Neural cell (in vitro differentiated cells): ENCODE measurements around the gene IPO11. TPM values are rescaled to one million over a fixed set of nuclear protein-coding genes. Genes with fewer than 3 reads are reported as not detected.

Source experiments
- H2AFZ ChIP-seq: fragments of 200-600, 300-800 bp; sonication (generic), shearing (Covaris generic); 2 replicates; pipeline ENCODE4 v1.6.0; 2014; ENCODE audit warnings: low read depth, mild to moderate bottlenecking, antibody characterized with exemption, low read length, moderate library complexity
- H3F3A ChIP-seq: fragments of 200-600 bp; shearing (Covaris generic); 2 replicates; pipeline ENCODE4 v1.6.1; 2016; ENCODE audit warnings: mild to moderate bottlenecking, moderate library complexity, mixed read lengths, antibody characterized with exemption, low read length; ENCODE audit not compliant: insufficient read depth, poor library complexity, severe bottlenecking
- H3K27ac ChIP-seq: fragments of 200-600, 300-800 bp; sonication (generic), shearing (Covaris generic); 2 replicates; pipeline ENCODE4 v1.5.1; 2014; ENCODE audit warnings: mild to moderate bottlenecking, low read length, moderate library complexity
- H3K27me3 ChIP-seq: fragments of 300-800, 200-600 bp; sonication (generic), shearing (Covaris generic); 2 replicates; pipeline ENCODE4 v1.6.0; 2014; ENCODE audit warnings: mild to moderate bottlenecking, low read depth, low read length, moderate library complexity; ENCODE audit not compliant: insufficient read depth
- H3K36me3 ChIP-seq: fragments of 300-800, 200-600 bp; sonication (generic), shearing (Covaris generic); 2 replicates; pipeline ENCODE4 v1.5.1; 2014; ENCODE audit warnings: mild to moderate bottlenecking, antibody characterized with exemption, low read length, moderate library complexity; ENCODE audit not compliant: insufficient read depth
- H3K4me2 ChIP-seq: fragments of 300-800, 200-600 bp; sonication (generic), shearing (Covaris generic); 2 replicates; pipeline ENCODE4 v1.6.0; 2014; ENCODE audit warnings: mild to moderate bottlenecking, low read length
- H3K4me3 ChIP-seq: fragments of 300-800, 200-600 bp; sonication (generic), shearing (Covaris generic); 2 replicates; pipeline ENCODE4 v1.5.1; 2014; ENCODE audit warnings: mild to moderate bottlenecking, low read length, moderate library complexity
- H3K79me2 ChIP-seq: fragments of 200-600 bp; shearing (Covaris generic); replicated peaks from 2 replicates; pipeline ENCODE4 v1.6.0; 2014; ENCODE audit warnings: mild to moderate bottlenecking, low read length, moderate library complexity; ENCODE audit not compliant: insufficient read depth
- H3K9ac ChIP-seq: fragments of 300-800, 200-600 bp; sonication (generic), shearing (Covaris generic); 2 replicates; pipeline ENCODE4 v1.6.1; 2016; ENCODE audit warnings: mild to moderate bottlenecking, low read length, mixed read lengths
- H3K9me2 ChIP-seq: fragments of 200-600 bp; shearing (Covaris generic); 2 replicates; pipeline ENCODE4 v1.6.1; 2016; ENCODE audit warnings: mild to moderate bottlenecking, low read length, mixed read lengths; ENCODE audit not compliant: insufficient read depth
- H3K9me3 ChIP-seq: fragments of 200-600, 300-800 bp; sonication (generic), shearing (Covaris generic); 2 replicates; pipeline ENCODE4 v1.6.1; 2016; ENCODE audit warnings: mild to moderate bottlenecking, mixed run types, low read length, moderate library complexity, mixed read lengths
- H4K20me1 ChIP-seq: fragments of 200-600 bp; shearing (Covaris generic); 2 replicates; pipeline ENCODE4 v1.6.1; 2016; ENCODE audit warnings: mild to moderate bottlenecking, mixed run types; ENCODE audit not compliant: insufficient read depth
- EP300 ChIP-seq: fragments of 450-650 bp; conservative IDR thresholded peaks from 2 replicates; pipeline ENCODE4 v1.6.1; 2014; ENCODE audit warnings: antibody characterized with exemption, mild to moderate bottlenecking, moderate library complexity; ENCODE audit not compliant: poor library complexity, severe bottlenecking
- EZH2 ChIP-seq: fragments of 200-600, 300-800 bp; shearing (Covaris generic), sonication (generic); IDR thresholded peaks from 2 replicates; pipeline ENCODE4 v1.6.1; 2014; ENCODE audit warnings: antibody characterized with exemption, low read length, borderline replicate concordance, mild to moderate bottlenecking; ENCODE audit not compliant: insufficient read depth, poor library complexity, severe bottlenecking
- MXI1 ChIP-seq: fragments of 450-650 bp; conservative IDR thresholded peaks from 2 replicates; pipeline ENCODE4 v1.6.1; 2014; ENCODE audit warnings: antibody characterized with exemption, mild to moderate bottlenecking; ENCODE audit not compliant: poor library complexity, severe bottlenecking
- POLR2AphosphoS5 ChIP-seq: IDR thresholded peaks from 2 replicates; pipeline ENCODE4 v1.6.1; 2012
- RAD21 ChIP-seq: fragments of 450-650 bp; conservative IDR thresholded peaks from 2 replicates; pipeline ENCODE4 v1.6.1; 2014; ENCODE audit warnings: antibody characterized with exemption, mild to moderate bottlenecking, moderate library complexity
- REST ChIP-seq: IDR thresholded peaks from 2 replicates; pipeline ENCODE4 v1.6.1; 2012; ENCODE audit warnings: borderline replicate concordance
- SMC3 ChIP-seq: fragments of 450-650 bp; conservative IDR thresholded peaks from 2 replicates; pipeline ENCODE4 v1.6.1; 2014; ENCODE audit warnings: antibody characterized with exemption, mild to moderate bottlenecking, moderate library complexity; ENCODE audit not compliant: poor library complexity
- TAF1 ChIP-seq: IDR thresholded peaks from 2 replicates; pipeline ENCODE4 v1.6.1; 2012; ENCODE audit warnings: low read depth
- polyA plus RNA-seq: library from polyadenylated mRNA; depleted of rRNA; stranded (reverse); fragments of >200 nt; gene quantifications from 2 replicates; pipeline ENCODE4 v1.2.3, GENCODE V29; 2014
- TF ChIP-seq, protein P1 (sequence below): fragments of 450-650 bp; IDR thresholded peaks from 2 replicates; pipeline ENCODE4 v1.5.1; 2014; ENCODE audit warnings: antibody characterized with exemption, mild to moderate bottlenecking, moderate library complexity; ENCODE audit not compliant: poor library complexity, severe bottlenecking

The IPO11 gene
- polyA plus RNA-seq, 1 donor from 2014 or later = 12.5 TPM

DNA sequence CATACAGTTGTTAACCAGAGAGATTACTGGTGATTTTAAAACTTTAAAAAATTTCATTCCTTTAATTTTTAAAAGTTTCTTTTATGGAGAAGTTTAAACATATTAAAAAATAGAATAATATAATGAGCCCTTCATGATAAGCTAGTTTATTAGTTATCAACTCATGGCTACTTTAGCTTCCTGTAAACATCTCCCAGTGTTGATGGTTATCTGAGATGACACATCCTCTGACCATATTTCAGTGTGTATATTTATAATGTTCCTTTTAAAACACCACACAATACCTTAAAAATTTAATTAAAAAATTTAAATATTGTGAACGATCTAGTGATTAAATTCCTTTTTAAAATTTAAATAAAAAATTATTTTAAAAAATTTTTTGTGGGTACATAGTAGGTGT lies 74.1 kb downstream of the IPO11 start:
- no peaks in the 10 kb centered on the region for H3K79me2 ChIP-seq
- TF ChIP-seq MXI1 = no peak
- no peak for TF ChIP-seq SMC3
- no peak for TF ChIP-seq RAD21
- no peak for TF ChIP-seq REST
- no peak for TF ChIP-seq TAF1
- TF ChIP-seq EZH2 = no peak
- no peak for TF ChIP-seq EP300
- TF ChIP-seq, protein P1, sequence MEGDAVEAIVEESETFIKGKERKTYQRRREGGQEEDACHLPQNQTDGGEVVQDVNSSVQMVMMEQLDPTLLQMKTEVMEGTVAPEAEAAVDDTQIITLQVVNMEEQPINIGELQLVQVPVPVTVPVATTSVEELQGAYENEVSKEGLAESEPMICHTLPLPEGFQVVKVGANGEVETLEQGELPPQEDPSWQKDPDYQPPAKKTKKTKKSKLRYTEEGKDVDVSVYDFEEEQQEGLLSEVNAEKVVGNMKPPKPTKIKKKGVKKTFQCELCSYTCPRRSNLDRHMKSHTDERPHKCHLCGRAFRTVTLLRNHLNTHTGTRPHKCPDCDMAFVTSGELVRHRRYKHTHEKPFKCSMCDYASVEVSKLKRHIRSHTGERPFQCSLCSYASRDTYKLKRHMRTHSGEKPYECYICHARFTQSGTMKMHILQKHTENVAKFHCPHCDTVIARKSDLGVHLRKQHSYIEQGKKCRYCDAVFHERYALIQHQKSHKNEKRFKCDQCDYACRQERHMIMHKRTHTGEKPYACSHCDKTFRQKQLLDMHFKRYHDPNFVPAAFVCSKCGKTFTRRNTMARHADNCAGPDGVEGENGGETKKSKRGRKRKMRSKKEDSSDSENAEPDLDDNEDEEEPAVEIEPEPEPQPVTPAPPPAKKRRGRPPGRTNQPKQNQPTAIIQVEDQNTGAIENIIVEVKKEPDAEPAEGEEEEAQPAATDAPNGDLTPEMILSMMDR = no peak
- no peak for TF ChIP-seq POLR2AphosphoS5
- no peaks in the 10 kb centered on the region for H3K9me3 ChIP-seq
- peaks cover 6% of the 10 kb centered on the region for H3K36me3 ChIP-seq
- H3F3A ChIP-seq = no peaks in the 10 kb centered on the region
- H3K27ac ChIP-seq = no peak overlapping the region
- no peaks in the 10 kb centered on the region for H4K20me1 ChIP-seq
- no peaks in the 10 kb centered on the region for H3K27me3 ChIP-seq
- H3K9ac ChIP-seq = no peak overlapping the region
- H2AFZ ChIP-seq = no peak overlapping the region
- no peak overlapping the region for H3K4me3 ChIP-seq
- no peak overlapping the region for H3K4me2 ChIP-seq
- H3K9me2 ChIP-seq = no peaks in the 10 kb centered on the region

DNA sequence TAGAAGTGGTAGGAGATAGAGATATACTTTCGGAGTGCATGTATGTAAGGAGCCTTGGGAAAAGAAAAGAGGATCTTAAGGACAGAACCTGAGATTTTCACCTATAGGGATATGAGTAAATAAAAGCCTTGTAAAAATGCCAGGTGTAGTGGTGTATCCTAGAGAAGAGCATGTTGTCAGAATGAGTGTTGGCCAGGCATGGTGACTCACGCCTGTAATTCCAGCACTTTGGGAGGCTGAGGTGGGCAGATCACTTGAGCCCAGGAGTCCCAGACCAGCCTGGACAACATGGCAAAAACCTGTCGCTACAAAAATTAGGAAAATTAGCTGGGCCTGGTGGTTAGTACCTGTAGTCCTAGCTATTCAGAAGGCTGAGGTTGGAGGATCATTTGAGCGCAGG lies 76.0 kb downstream of the IPO11 start:
- H3K27me3 ChIP-seq = no peaks in the 10 kb centered on the region
- H2AFZ ChIP-seq = no peak overlapping the region
- H3K9ac ChIP-seq = no peak overlapping the region
- H3K4me3 ChIP-seq = no peak overlapping the region
- H3K9me2 ChIP-seq = no peaks in the 10 kb centered on the region
- TF ChIP-seq TAF1 (no peak), EZH2 (no peak), MXI1 (no peak)
- no peaks in the 10 kb centered on the region for H3K79me2 ChIP-seq
- no peaks in the 10 kb centered on the region for H3K9me3 ChIP-seq
- no peaks in the 10 kb centered on the region for H3F3A ChIP-seq
- H4K20me1 ChIP-seq = no peaks in the 10 kb centered on the region
- peaks cover under 1% of the 10 kb centered on the region for H3K36me3 ChIP-seq
- H3K4me2 ChIP-seq = no peak overlapping the region
- H3K27ac ChIP-seq = no peak overlapping the region

- Histone ChIP-seq H3F3A (no peaks in the 10 kb centered on the region), H3K36me3 (peaks cover 7% of the 10 kb centered on the region), H2AFZ (no peak overlapping the region), H3K9me3 (no peaks in the 10 kb centered on the region), H3K79me2 (no peaks in the 10 kb centered on the region), H3K9me2 (no peaks in the 10 kb centered on the region), H3K27ac (no peak overlapping the region), H3K27me3 (no peaks in the 10 kb centered on the region), H3K9ac (no peak overlapping the region), H3K4me2 (no peak overlapping the region), H4K20me1 (no peaks in the 10 kb centered on the region), H3K4me3 (no peak overlapping the region)
- TF ChIP-seq MXI1 = no peak
Measured at GRCh38 chr5:62489471-62489870, 76.9 kb downstream of the IPO11 start.
